Activated naive CD8-positive, alpha-beta T cell treated with anti-CD3 and anti-CD28 coated beads, Interleukin-2, amount 10 ng/mL, durations not matched to agents 7 days and 5 days (primary cell): Measurements from ENCODE around the gene SPECC1L. TPM values are rescaled to one million over a fixed set of nuclear protein-coding genes. Genes with fewer than 3 reads are reported as not detected.

ENCODE experiments used
- ATAC-seq: fragments of 150-1000 bp; cut with Tn5 transposase; one replicate; pipeline ENCODE4 v1.10.0; 2021; ENCODE audit warnings: low read depth, moderate library complexity
- POLR2A ChIA-PET: fragments of 350-600 bp; sonication (Branson Sonifier 250); formaldehyde crosslinking; loops from one replicate; lab custom pipeline; 2021; ENCODE audit warnings: antibody characterized with exemption; lab: Charles Lee
- DNase-seq: peaks from one replicate; pipeline ENCODE4 v3.0.0; 2021
- H3K27ac Mint-ChIP-seq: one replicate; pipeline ENCODE4 v1.8.0; 2022; ENCODE audit warnings: mild to moderate bottlenecking, mixed read lengths
- H3K27me3 Mint-ChIP-seq: one replicate; pipeline ENCODE4 v1.8.0; 2022; ENCODE audit warnings: mild to moderate bottlenecking, moderate library complexity, mixed read lengths
- H3K36me3 Mint-ChIP-seq: one replicate; pipeline ENCODE4 v1.8.0; 2021; ENCODE audit warnings: mild to moderate bottlenecking, mixed read lengths
- H3K4me1 Mint-ChIP-seq: one replicate; pipeline ENCODE4 v1.8.0; 2021; ENCODE audit warnings: mixed read lengths
- H3K4me3 Mint-ChIP-seq: one replicate; pipeline ENCODE4 v1.8.0; 2022; ENCODE audit warnings: mild to moderate bottlenecking, moderate library complexity, mixed read lengths
- H3K9me3 Mint-ChIP-seq: one replicate; pipeline ENCODE4 v1.8.0; 2021; ENCODE audit warnings: mixed read lengths
- total RNA-seq, 2 experiments: library from RNA; stranded (reverse); gene quantifications; one replicate each; pipeline ENCODE4 v1.2.3, GENCODE V29; 2021

The SPECC1L gene
- total RNA-seq, 2 experiments from 2014 or later = 55.4 to 59.4 TPM

GRCh38 chr22:24426436-24426835 is 155.8 kb downstream of the SPECC1L start:
- Mint-ChIP-seq H3K27me3 (no peaks in the 10 kb centered on the region), H3K9me3 (no peaks in the 10 kb centered on the region), H3K36me3 (peaks cover 8% of the 10 kb centered on the region), H3K4me3 (peak overlapping the region; percentile 88), H3K4me1 (peaks cover 47% of the 10 kb centered on the region), H3K27ac (peak overlapping the region; percentile 89)
- ATAC-seq (no peak), DNase-seq (no peak)
- POLR2A ChIA-PET = interaction anchor here (1.0 to 7.1 kb wide), 4 partner anchors 9 to 643 kb away, joined by 3 to 54 read pairs (median 3); no protein-coding TSS in a partner anchor

- Mint-ChIP-seq H3K36me3 (peaks cover 8% of the 10 kb centered on the region), H3K27me3 (no peaks in the 10 kb centered on the region), H3K4me1 (peaks cover 49% of the 10 kb centered on the region), H3K4me3 (peak overlapping the region; percentile 88), H3K9me3 (no peaks in the 10 kb centered on the region), H3K27ac (peak overlapping the region; percentile 89)
- DNase-seq = peak; percentile 61
- POLR2A ChIA-PET = interaction anchor here (0.5 to 7.1 kb wide), 9 partner anchors 9 to 1282 kb away, joined by 3 to 54 read pairs (median 3); no protein-coding TSS in a partner anchor
- no peak for ATAC-seq
These were observed 156.3 kb downstream of the SPECC1L start for GRCh38 chr22:24426851-24427499.

- DNase-seq = peak; percentile 84
- POLR2A ChIA-PET = interaction anchor here (0.5 to 7.1 kb wide), 11 partner anchors 8 to 1283 kb away, joined by 3 to 54 read pairs (median 3); partner anchors contain the start of genes GUCD1 and SPECC1L
These were observed 157.0 kb downstream of the SPECC1L start, which contains the start of gene ADORA2A for GRCh38 chr22:24427500-24428164. Gene ADORA2A (plus strand): TSS chr22:24427599. CDS start chr22:24433405, 5,806 bp downstream.

GRCh38 chr22:24428751-24429410 is 158.2 kb downstream of the SPECC1L start:
- Mint-ChIP-seq H3K4me1 (peaks cover 62% of the 10 kb centered on the region), H3K36me3 (peaks cover 8% of the 10 kb centered on the region), H3K27ac (peak overlapping the region; percentile 89), H3K27me3 (no peaks in the 10 kb centered on the region), H3K9me3 (no peaks in the 10 kb centered on the region), H3K4me3 (peak overlapping the region; percentile 88)
- peak; percentile 1 for ATAC-seq
- POLR2A ChIA-PET = interaction anchor here (0.6 to 7.1 kb wide), 5 partner anchors 7 to 156 kb away, joined by 3 to 54 read pairs (median 3); partner anchors contain the start of gene GUCD1
- DNase-seq = peak; percentile 45

More at GRCh38 chr22:24427500-24428164, 157.0 kb downstream of the SPECC1L start, which contains the start of gene ADORA2A:
- Mint-ChIP-seq H3K9me3 (no peaks in the 10 kb centered on the region), H3K4me3 (peak within 1 kb of the TSS; percentile 88), H3K27ac (peak within 1 kb of the TSS; percentile 89), H3K27me3 (no peaks in the 10 kb centered on the region), H3K36me3 (peaks cover 8% of the 10 kb centered on the region), H3K4me1 (peaks cover 55% of the 10 kb centered on the region)
- peak; percentile 70 for ATAC-seq

- ATAC-seq = peak; percentile 22
- Mint-ChIP-seq H3K36me3 (peaks cover 9% of the 10 kb centered on the region), H3K4me3 (peak overlapping the region; percentile 88), H3K4me1 (peaks cover 70% of the 10 kb centered on the region), H3K27me3 (no peaks in the 10 kb centered on the region), H3K27ac (peak overlapping the region; percentile 89), H3K9me3 (no peaks in the 10 kb centered on the region)
- POLR2A ChIA-PET = interaction anchor here (0.6 to 1.1 kb wide), 3 partner anchors 8 to 157 kb away, joined by 3 read pairs; no protein-coding TSS in a partner anchor
- peak; percentile 77 for DNase-seq
These were observed 159.1 kb downstream of the SPECC1L start for GRCh38 chr22:24429411-24430365.

GRCh38 chr22:24430431-24431308 is 160.0 kb downstream of the SPECC1L start:
- H3K36me3 Mint-ChIP-seq = peaks cover 10% of the 10 kb centered on the region
- no peaks in the 10 kb centered on the region for H3K27me3 Mint-ChIP-seq
- H3K4me1 Mint-ChIP-seq = peaks cover 75% of the 10 kb centered on the region
- POLR2A ChIA-PET = no interaction called here
- peak overlapping the region; percentile 89 for H3K27ac Mint-ChIP-seq
- DNase-seq = peak; percentile 34
- H3K4me3 Mint-ChIP-seq = peak overlapping the region; percentile 47
- ATAC-seq = no peak
- no peaks in the 10 kb centered on the region for H3K9me3 Mint-ChIP-seq

- Mint-ChIP-seq H3K27me3 (no peaks in the 10 kb centered on the region), H3K4me1 (peaks cover 69% of the 10 kb centered on the region), H3K27ac (peak overlapping the region; percentile 83), H3K9me3 (no peaks in the 10 kb centered on the region), H3K4me3 (peak overlapping the region; percentile 47), H3K36me3 (peaks cover 10% of the 10 kb centered on the region)
- POLR2A ChIA-PET = no interaction called here
- ATAC-seq = no peak
- DNase-seq = peak; percentile 31
These were observed 160.8 kb downstream of the SPECC1L start for GRCh38 chr22:24431309-24432034.

- Mint-ChIP-seq H3K4me3 (peak overlapping the region; percentile 4), H3K9me3 (no peaks in the 10 kb centered on the region), H3K27me3 (no peaks in the 10 kb centered on the region), H3K27ac (peak overlapping the region; percentile 83), H3K36me3 (peaks cover 10% of the 10 kb centered on the region), H3K4me1 (peaks cover 70% of the 10 kb centered on the region)
- peak; percentile 42 for DNase-seq
- ATAC-seq = no peak
- POLR2A ChIA-PET = interaction anchor here (6.3 kb wide), 1 partner anchor 7 kb away, joined by 54 read pairs; the partner anchor contains the start of gene ADORA2A
These were observed 161.6 kb downstream of the SPECC1L start for GRCh38 chr22:24432059-24432853.

- Mint-ChIP-seq H3K27ac (peak overlapping the region; percentile 90), H3K4me1 (peaks cover 76% of the 10 kb centered on the region), H3K36me3 (peaks cover 11% of the 10 kb centered on the region), H3K9me3 (no peaks in the 10 kb centered on the region), H3K4me3 (peak overlapping the region; percentile 77), H3K27me3 (no peaks in the 10 kb centered on the region)
- peak; percentile 36 for DNase-seq
- ATAC-seq = no peak
- POLR2A ChIA-PET = interaction anchor here (6.3 kb wide), 1 partner anchor 8 kb away, joined by 54 read pairs; the partner anchor contains the start of gene ADORA2A
These were observed 162.6 kb downstream of the SPECC1L start for GRCh38 chr22:24433001-24433827.
